Cardiac fibroblast (primary cell): ENCODE results near the gene AMFR.
A peak's percentile ranks its signal among the peaks of the same experiment; 100 is the strongest.

Experiments
- DNase-seq, 2 donors: peaks; one replicate each; pipeline versions ENCODE4 v3.0.0 to v3.0.0-alpha.2; 2010; ENCODE audit warnings: low read depth in 2 of 2
- H3K4me3 ChIP-seq, 2 donors: replicated peaks in 1 of 2; 1 replicate in 1 of 2; 2 replicates in 1 of 2; pipeline ENCODE4 v1.5.1; 2011; ENCODE audit warnings: low read depth in 2 of 2, low read length in 2 of 2, mild to moderate bottlenecking in 2 of 2, moderate library complexity in 1 of 2
- CTCF ChIP-seq: IDR thresholded peaks from one replicate; pipeline ENCODE4 v1.5.1; 2011; ENCODE audit warnings: low read depth, mild to moderate bottlenecking, low read length, inconsistent platforms

The AMFR gene

GRCh38 chr16:56320811-56321558 is 104.4 kb downstream of the AMFR start:
- TF ChIP-seq CTCF: no peak
- no peak overlapping the region for H3K4me3 ChIP-seq
- no peak for DNase-seq

GRCh38 chr16:56320056-56320455 is 105.3 kb downstream of the AMFR start:
- no peak overlapping the region for H3K4me3 ChIP-seq
- DNase-seq: no peak
- TF ChIP-seq CTCF: no peak

- TF ChIP-seq CTCF: no peak
- no peak overlapping the region for H3K4me3 ChIP-seq
- no peak for DNase-seq
Measured at GRCh38 chr16:56319376-56319775, 106.0 kb downstream of the AMFR start.

- H3K4me3 ChIP-seq: no peak overlapping the region
- no peak for TF ChIP-seq CTCF
- DNase-seq: no peak
Measured at GRCh38 chr16:56318827-56319140, 106.6 kb downstream of the AMFR start.

GRCh38 chr16:56317998-56318826 is 107.1 kb downstream of the AMFR start:
- peak; percentile 90 for TF ChIP-seq CTCF
- H3K4me3 ChIP-seq: peak overlapping the region; percentile 24 to 25
- DNase-seq: peak; percentile 71 to 83

GRCh38 chr16:56316545-56316944 is 108.8 kb downstream of the AMFR start:
- no peak overlapping the region for H3K4me3 ChIP-seq
- no peak for DNase-seq
- TF ChIP-seq CTCF: no peak
